SK-N-SH (cell line): ENCODE results near the gene ARHGAP45. TPM values are rescaled to one million over a fixed set of nuclear protein-coding genes. Genes with fewer than 3 reads are reported as not detected.
A peak's percentile ranks its signal among the peaks of the same experiment; 100 is the strongest.

Experiments
- CTCF ChIA-PET: fragments of 300-600, 350-600 bp; formaldehyde crosslinking; extraction: SDS; loops from one replicate; lab custom pipeline; 2021; lab: Yijun Ruan, JAX
- POLR2A ChIA-PET: fragments of 350-600 bp; sonication (Branson Sonifier 250); formaldehyde crosslinking; extraction: SDS; loops from one replicate; lab custom pipeline; 2020; ENCODE audit warnings: antibody characterized with exemption, inconsistent platforms; lab: Yijun Ruan, JAX
- DNase-seq: peaks from one replicate; pipeline ENCODE4 v3.0.0; 2012
- H2AFZ ChIP-seq: fragments of 200-600 bp; sonication (generic); 2 replicates; pipeline ENCODE4 v1.8.1; 2016; ENCODE audit warnings: antibody characterized with exemption, mild to moderate bottlenecking, low read depth
- H3F3A ChIP-seq: fragments of 200-600 bp; sonication (generic); replicated peaks from 2 replicates; pipeline ENCODE3; 2016; ENCODE audit warnings: antibody characterized with exemption, mild to moderate bottlenecking; ENCODE audit not compliant: insufficient read depth
- H3K27ac ChIP-seq, 2 experiments: fragments of 200-500 bp in 1 of 2; fragments of 200-600 bp in 1 of 2; sonication (Bioruptor generic) in 1 of 2; sonication (generic), shearing (Covaris generic) in 1 of 2; 2 replicates each; pipeline versions ENCODE4 v1.5.1 to v1.6.1; 2014 to 2016; ENCODE audit warnings: low read depth in 2 of 2, inconsistent platforms in 1 of 2, low read length in 1 of 2, mild to moderate bottlenecking in 1 of 2, mixed read lengths in 1 of 2
- H3K27me3 ChIP-seq: fragments of 200-600 bp; sonication (generic), shearing (Covaris generic); 2 replicates; pipeline ENCODE4 v1.6.1; 2016; ENCODE audit warnings: mixed run types; ENCODE audit not compliant: insufficient read depth
- H3K36me3 ChIP-seq, 2 experiments: fragments of 200-500 bp in 1 of 2; fragments of 200-600 bp in 1 of 2; sonication (Bioruptor generic) in 1 of 2; sonication (generic) in 1 of 2; replicated peaks in 1 of 2; 2 replicates each; pipeline versions ENCODE3 to v1.5.1; 2014 to 2016; ENCODE audit warnings: low read length in 1 of 2, mild to moderate bottlenecking in 1 of 2; ENCODE audit not compliant: insufficient read depth in 2 of 2, control insufficient read depth in 1 of 2
- H3K4me1 ChIP-seq, 2 experiments: fragments of 200-500 bp in 1 of 2; fragments of 200-600 bp in 1 of 2; sonication (Bioruptor generic) in 1 of 2; sonication (generic), shearing (Covaris generic) in 1 of 2; 2 replicates each; pipeline versions ENCODE4 v1.5.1 to v1.6.1; 2014 to 2016; ENCODE audit warnings: low read depth in 1 of 2, low read length in 1 of 2, mixed run types in 1 of 2; ENCODE audit not compliant: insufficient read depth in 2 of 2, control insufficient read depth in 1 of 2
- H3K4me2 ChIP-seq: fragments of 200-600 bp; sonication (generic), shearing (Covaris generic); 2 replicates; pipeline ENCODE4 v1.6.1; 2017; ENCODE audit warnings: mixed run types
- H3K4me3 ChIP-seq, 2 experiments: fragments of 200-500 bp in 1 of 2; fragments of 200-600 bp in 1 of 2; sonication (Bioruptor generic) in 1 of 2; sonication (generic), shearing (Covaris generic) in 1 of 2; 2 replicates each; pipeline versions ENCODE4 v1.5.1 to v1.8.1; 2014 to 2016; ENCODE audit warnings: low read depth in 2 of 2, inconsistent platforms in 1 of 2, low read length in 1 of 2, mild to moderate bottlenecking in 1 of 2, mixed read lengths in 1 of 2, moderate library complexity in 1 of 2
- H3K79me2 ChIP-seq: fragments of 200-600 bp; sonication (generic); 2 replicates; pipeline ENCODE4 v1.8.1; 2017; ENCODE audit warnings: mild to moderate bottlenecking; ENCODE audit not compliant: insufficient read depth
- H3K9ac ChIP-seq: fragments of 200-600 bp; sonication (generic); 2 replicates; pipeline ENCODE4 v1.6.1; 2017; ENCODE audit warnings: mixed run types
- H3K9me2 ChIP-seq: fragments of 200-600 bp; sonication (generic); 2 replicates; pipeline ENCODE4 v1.6.1; 2017; ENCODE audit warnings: mixed run types
- H3K9me3 ChIP-seq: fragments of 200-600 bp; sonication (generic); 2 replicates; pipeline ENCODE4 v1.6.1; 2017; ENCODE audit warnings: mixed run types, mild to moderate bottlenecking, moderate library complexity
- H4K20me1 ChIP-seq: fragments of 200-600 bp; sonication (generic); 2 replicates; pipeline ENCODE4 v1.6.1; 2017; ENCODE audit warnings: mild to moderate bottlenecking, mixed run types; ENCODE audit not compliant: insufficient read depth
- FOSL2 ChIP-seq: IDR thresholded peaks from 2 replicates; pipeline ENCODE4 v1.4.0; 2012; ENCODE audit warnings: low read depth, mild to moderate bottlenecking, moderate library complexity, borderline replicate concordance
- FOXJ3 ChIP-seq: sonication (generic); formaldehyde crosslinking; IDR thresholded peaks from 2 replicates; pipeline ENCODE4 v1.5.1; 2020; ENCODE audit warnings: mild to moderate bottlenecking, missing genetic modification reagents
- JUND ChIP-seq: IDR thresholded peaks from 2 replicates; pipeline ENCODE4 v1.4.0; 2012
- RCOR1 ChIP-seq: fragments of 150-350 bp; IDR thresholded peaks from 2 replicates; pipeline ENCODE4 v1.6.1; 2017; ENCODE audit warnings: antibody characterized with exemption, low read length
- SMC3 ChIP-seq: IDR thresholded peaks from 2 replicates; pipeline ENCODE4 v1.6.1; 2012; ENCODE audit warnings: low read depth, low read length, improper control_type of control experiment
- TCF12 ChIP-seq: IDR thresholded peaks from 2 replicates; pipeline ENCODE4 v1.4.0; 2012
- YY1 ChIP-seq: IDR thresholded peaks from 2 replicates; pipeline ENCODE4 v1.4.0; 2012; ENCODE audit warnings: low read depth, mild to moderate bottlenecking
- WGBS: methylation state at CpG from one replicate; pipeline ENCODE4 v1.1.6; 2017; ENCODE audit warnings: low lambda C conversion rate; 5-methylcytosine and 5-hydroxymethylcytosine counted together
- polyA plus RNA-seq, 3 experiments: library from polyadenylated mRNA; depleted of rRNA; stranded (reverse); fragments of >200 nt; gene quantifications; 2 replicates each; pipeline ENCODE4 v1.2.3, GENCODE V29; 2012
- TF ChIP-seq, protein P1 (sequence below): IDR thresholded peaks from 2 replicates; pipeline ENCODE4; 2012
- TF ChIP-seq, protein P2 (sequence below): IDR thresholded peaks from 2 replicates; pipeline ENCODE4 v1.4.0; 2012; ENCODE audit warnings: low read depth
- TF ChIP-seq, protein P3 (sequence below): fragments of 150-350 bp; IDR thresholded peaks from 2 replicates; pipeline ENCODE4 v1.6.1; 2016; ENCODE audit warnings: mild to moderate bottlenecking, low read depth, low read length

ARHGAP45 gene
- polyA plus RNA-seq, 1 of the 3 experiments (the other 2 are of a cell fraction): 4.2 TPM

DNA sequence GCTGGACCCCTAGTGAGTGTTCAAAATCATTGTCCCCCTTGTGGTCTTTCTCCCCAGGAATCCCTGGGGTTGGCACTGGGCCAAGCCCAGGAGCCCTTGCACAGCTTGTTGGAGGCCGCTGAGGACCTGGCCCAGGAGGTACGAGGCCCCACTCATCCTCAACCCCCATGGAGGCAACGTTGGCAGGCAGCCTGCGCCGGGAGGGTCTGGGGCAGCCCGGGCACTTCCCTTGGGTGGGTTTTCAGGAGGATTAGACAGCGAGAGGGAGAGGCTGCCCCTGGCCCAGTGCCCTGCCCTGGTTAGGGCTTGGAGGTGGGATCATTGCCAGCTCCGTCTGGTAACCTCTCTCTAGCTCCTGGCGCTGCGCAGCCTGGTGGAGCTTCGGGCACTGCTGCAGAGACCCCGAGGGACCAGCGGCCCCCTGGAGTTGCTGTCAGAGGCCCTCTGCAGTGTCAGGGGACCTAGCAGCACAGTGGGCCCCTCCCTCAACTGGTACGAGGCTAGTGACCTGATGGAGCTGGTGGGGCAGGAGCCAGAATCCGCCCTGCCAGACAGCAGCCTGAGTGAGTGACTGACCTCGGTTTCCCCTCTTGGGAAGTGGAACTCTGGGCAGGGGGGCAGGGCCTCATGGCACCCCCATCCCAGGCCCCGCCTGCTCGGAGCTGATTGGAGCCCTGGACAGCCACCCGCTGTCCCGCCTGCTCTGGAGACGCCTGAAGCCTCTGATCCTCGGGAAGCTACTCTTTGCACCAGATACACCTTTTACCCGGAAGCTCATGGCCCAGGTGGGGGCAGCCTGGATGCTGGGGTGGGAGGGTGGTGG lies 24.1 kb upstream of the ARHGAP45 start:
- H2AFZ ChIP-seq: no peak overlapping the region
- no peaks in the 10 kb centered on the region for H3K9me2 ChIP-seq
- no peak for DNase-seq
- H3K27ac ChIP-seq: no peak overlapping the region; a peak in 1 of 4 replicates
- no peaks in the 10 kb centered on the region for H3K79me2 ChIP-seq
- H4K20me1 ChIP-seq: peaks cover 11% of the 10 kb centered on the region
- 44% methylated on average over 8 of the region's 23 CpGs for WGBS
- H3K9me3 ChIP-seq: no peaks in the 10 kb centered on the region
- peaks cover 0 to 31% of the 10 kb centered on the region in 2 experiments; a peak in 2 of 4 replicates for H3K4me1 ChIP-seq
- H3K4me2 ChIP-seq: no peak overlapping the region
- H3K27me3 ChIP-seq: no peaks in the 10 kb centered on the region
- peaks cover under 1 to 2% of the 10 kb centered on the region in 2 experiments for H3K36me3 ChIP-seq
- peaks cover 18% of the 10 kb centered on the region for H3F3A ChIP-seq
- ChIA-PET CTCF (interaction anchor here (0.6 to 1.7 kb wide), 4 partner anchors 11 to 152 kb away, joined by 3 to 5 read pairs (median 3); no protein-coding TSS in a partner anchor), POLR2A (no interaction called here)
- H3K4me3 ChIP-seq: no peak overlapping the region
- no peak for TF ChIP-seq SMC3
- H3K9ac ChIP-seq: no peak overlapping the region

DNA sequence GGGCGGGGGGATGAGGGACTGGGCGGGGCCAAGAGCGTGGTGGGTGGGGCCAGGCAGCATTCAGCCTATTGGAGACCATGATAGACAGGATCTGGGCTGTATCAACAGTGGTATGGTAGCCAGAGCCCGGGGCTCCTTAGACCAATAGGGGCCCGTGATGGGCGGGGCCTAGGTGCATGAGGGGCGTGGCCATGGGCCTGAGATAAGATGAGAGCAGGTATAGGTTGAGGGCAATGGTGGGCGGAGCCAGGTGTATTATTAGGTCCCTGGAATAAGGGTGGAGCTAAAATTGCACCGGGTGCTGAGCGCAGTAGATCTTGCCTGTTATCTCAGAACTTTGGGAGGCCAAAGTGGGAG lies 21.7 kb upstream of the ARHGAP45 start:
- TF ChIP-seq, protein P1, sequence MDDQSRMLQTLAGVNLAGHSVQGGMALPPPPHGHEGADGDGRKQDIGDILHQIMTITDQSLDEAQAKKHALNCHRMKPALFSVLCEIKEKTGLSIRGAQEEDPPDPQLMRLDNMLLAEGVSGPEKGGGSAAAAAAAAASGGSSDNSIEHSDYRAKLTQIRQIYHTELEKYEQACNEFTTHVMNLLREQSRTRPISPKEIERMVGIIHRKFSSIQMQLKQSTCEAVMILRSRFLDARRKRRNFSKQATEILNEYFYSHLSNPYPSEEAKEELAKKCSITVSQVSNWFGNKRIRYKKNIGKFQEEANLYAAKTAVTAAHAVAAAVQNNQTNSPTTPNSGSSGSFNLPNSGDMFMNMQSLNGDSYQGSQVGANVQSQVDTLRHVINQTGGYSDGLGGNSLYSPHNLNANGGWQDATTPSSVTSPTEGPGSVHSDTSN: no peak
- no peak for TF ChIP-seq FOSL2
- TF ChIP-seq, protein P2, sequence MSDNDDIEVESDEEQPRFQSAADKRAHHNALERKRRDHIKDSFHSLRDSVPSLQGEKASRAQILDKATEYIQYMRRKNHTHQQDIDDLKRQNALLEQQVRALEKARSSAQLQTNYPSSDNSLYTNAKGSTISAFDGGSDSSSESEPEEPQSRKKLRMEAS: no peak
- no peaks in the 10 kb centered on the region for H3K79me2 ChIP-seq
- H3K27ac ChIP-seq: no peak overlapping the region
- H3K4me2 ChIP-seq: no peak overlapping the region
- H4K20me1 ChIP-seq: no peaks in the 10 kb centered on the region
- H3K4me3 ChIP-seq: no peak overlapping the region
- peaks cover 2% of the 10 kb centered on the region for H3F3A ChIP-seq
- no peak overlapping the region for H3K9ac ChIP-seq
- ChIA-PET CTCF (no interaction called here), POLR2A (no interaction called here)
- DNase-seq: peak; percentile 72
- peaks cover 0 to 26% of the 10 kb centered on the region in 2 experiments; a peak in 2 of 4 replicates for H3K4me1 ChIP-seq
- H3K27me3 ChIP-seq: no peaks in the 10 kb centered on the region
- no peaks in the 10 kb centered on the region for H3K9me3 ChIP-seq
- WGBS: 66% methylated on average over 10 of the region's 10 CpGs
- no peaks in the 10 kb centered on the region for H3K9me2 ChIP-seq
- no peaks in the 10 kb centered on the region for H3K36me3 ChIP-seq
- no peak overlapping the region for H2AFZ ChIP-seq

DNA sequence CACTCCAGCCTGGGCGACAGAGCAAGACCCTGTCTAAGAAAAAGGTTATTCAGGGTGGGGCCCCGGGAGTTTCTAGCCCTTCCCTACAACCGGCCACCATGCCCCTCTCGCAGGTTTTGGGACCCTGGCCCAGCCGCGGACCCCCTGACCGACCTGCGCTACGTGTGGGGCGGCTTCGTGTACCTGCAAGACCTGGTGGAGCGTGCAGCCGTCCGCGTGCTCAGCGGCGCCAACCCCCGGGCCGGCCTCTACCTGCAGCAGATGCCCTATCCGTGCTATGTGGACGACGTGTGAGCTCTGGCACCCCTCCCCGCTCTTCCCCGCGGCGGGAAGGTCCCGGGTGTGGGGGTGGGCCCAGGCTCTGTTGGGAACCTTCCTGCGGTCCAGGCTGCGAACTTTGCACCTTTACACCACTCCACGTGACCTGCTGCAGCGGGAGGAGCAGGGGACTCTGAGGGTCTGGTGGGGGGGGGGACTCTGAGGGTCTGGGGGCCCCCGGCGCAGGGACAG lies 20.8 kb upstream of the ARHGAP45 start:
- WGBS: 100% methylated on average over 1 of the region's 33 CpGs
- H4K20me1 ChIP-seq: no peaks in the 10 kb centered on the region
- peaks cover 4% of the 10 kb centered on the region for H3F3A ChIP-seq
- no peaks in the 10 kb centered on the region for H3K9me2 ChIP-seq
- no peaks in the 10 kb centered on the region for H3K27me3 ChIP-seq
- H3K79me2 ChIP-seq: no peaks in the 10 kb centered on the region
- H3K4me2 ChIP-seq: no peak overlapping the region
- H3K27ac ChIP-seq: no peak overlapping the region
- H3K36me3 ChIP-seq: no peaks in the 10 kb centered on the region
- no peak overlapping the region for H3K4me3 ChIP-seq
- TF ChIP-seq FOXJ3 (CRISPR knock-in tag) (no peak), TCF12 (no peak), JUND (no peak), RCOR1 (no peak), YY1 (no peak)
- TF ChIP-seq, protein P3, sequence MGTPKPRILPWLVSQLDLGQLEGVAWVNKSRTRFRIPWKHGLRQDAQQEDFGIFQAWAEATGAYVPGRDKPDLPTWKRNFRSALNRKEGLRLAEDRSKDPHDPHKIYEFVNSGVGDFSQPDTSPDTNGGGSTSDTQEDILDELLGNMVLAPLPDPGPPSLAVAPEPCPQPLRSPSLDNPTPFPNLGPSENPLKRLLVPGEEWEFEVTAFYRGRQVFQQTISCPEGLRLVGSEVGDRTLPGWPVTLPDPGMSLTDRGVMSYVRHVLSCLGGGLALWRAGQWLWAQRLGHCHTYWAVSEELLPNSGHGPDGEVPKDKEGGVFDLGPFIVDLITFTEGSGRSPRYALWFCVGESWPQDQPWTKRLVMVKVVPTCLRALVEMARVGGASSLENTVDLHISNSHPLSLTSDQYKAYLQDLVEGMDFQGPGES: no peak
- no peak for DNase-seq
- ChIA-PET CTCF (no interaction called here), POLR2A (no interaction called here)
- no peak overlapping the region for H3K9ac ChIP-seq
- H2AFZ ChIP-seq: no peak overlapping the region
- no peaks in the 10 kb centered on the region for H3K9me3 ChIP-seq
- peaks cover 0 to 18% of the 10 kb centered on the region in 2 experiments; a peak in 2 of 4 replicates for H3K4me1 ChIP-seq
